A673 (cell line): ENCODE measurements around the gene NOS1AP. TPM values are rescaled to one million over a fixed set of nuclear protein-coding genes. Genes with fewer than 3 reads are reported as not detected.
A peak's percentile ranks its signal among the peaks of the same experiment; 100 is the strongest.
"Not testable (repeated sequence)": the region's sequence is repeated elsewhere in the genome, so short reads cannot be mapped to it uniquely, and the experiment has no call there.

Experiments used
- BruUV-seq: library from RNA; stranded (reverse); fragments of 400-500 nt; replicated peaks from 2 replicates; lab custom pipeline; 2021; lab: Mats Ljungman, UMichigan
- CTCF ChIA-PET: fragments of 300-600 bp; sonication (Branson Sonifier 250); formaldehyde crosslinking; loops from one replicate; lab custom pipeline; 2022; ENCODE audit warnings: antibody characterized with exemption; lab: Charles Lee
- POLR2A ChIA-PET: fragments of 300-600 bp; sonication (Branson Sonifier 250); formaldehyde crosslinking; loops from one replicate; lab custom pipeline; 2022; ENCODE audit warnings: antibody characterized with exemption; ENCODE audit not compliant: low non-redundant PET; lab: Charles Lee
- DNase-seq: peaks from one replicate; pipeline ENCODE4 v3.0.0-alpha.2; 2015; ENCODE audit warnings: low spot score
- H3K27ac ChIP-seq: fragments of 200-600 bp; sonication (generic); 2 replicates; pipeline ENCODE4 v1.5.1; 2016; ENCODE audit warnings: mixed run types, low read depth, mild to moderate bottlenecking, mixed read lengths, antibody characterized with exemption, low read length; ENCODE audit not compliant: poor library complexity, severe bottlenecking
- H3K27me3 ChIP-seq: fragments of 200-600 bp; sonication (generic); replicated peaks from 2 replicates; pipeline ENCODE4 v1.6.1; 2017; ENCODE audit warnings: mixed run types, low read depth, mild to moderate bottlenecking, mixed read lengths, antibody characterized with exemption, low read length; ENCODE audit not compliant: insufficient read depth, poor library complexity
- H3K36me3 ChIP-seq: fragments of 200-600 bp; sonication (generic); 2 replicates; pipeline ENCODE4 v1.6.1; 2016; ENCODE audit warnings: mixed run types, mild to moderate bottlenecking, mixed read lengths, antibody characterized with exemption, low read length; ENCODE audit not compliant: insufficient read depth, poor library complexity, severe bottlenecking
- H3K4me1 ChIP-seq: fragments of 200-600 bp; sonication (generic); 2 replicates; pipeline ENCODE4 v1.6.1; 2017; ENCODE audit warnings: mixed run types, mild to moderate bottlenecking, mixed read lengths, antibody characterized with exemption, low read length; ENCODE audit not compliant: insufficient read depth, poor library complexity, severe bottlenecking
- H3K4me3 ChIP-seq: fragments of 200-600 bp; sonication (generic); 2 replicates; pipeline ENCODE4 v1.5.1; 2016; ENCODE audit warnings: low read depth, mixed run types, mild to moderate bottlenecking, mixed read lengths, low read length; ENCODE audit not compliant: poor library complexity, severe bottlenecking
- H3K9me3 ChIP-seq: fragments of 200-600 bp; sonication (generic); 2 replicates; pipeline ENCODE4 v1.6.1; 2016; ENCODE audit warnings: mixed run types, low read depth, mild to moderate bottlenecking, mixed read lengths, antibody characterized with exemption, low read length; ENCODE audit not compliant: poor library complexity, severe bottlenecking
- CTCF ChIP-seq: fragments of 300-800, 200-600 bp; sonication (generic); conservative IDR thresholded peaks from 2 replicates; pipeline ENCODE4 v1.5.1; 2017; ENCODE audit warnings: low read depth, mild to moderate bottlenecking, antibody characterized with exemption, low read length, moderate library complexity, mixed read lengths
- EZH2 ChIP-seq: fragments of 200-600 bp; sonication (generic); IDR thresholded peaks from 2 replicates; pipeline ENCODE4 v1.6.1; 2017; ENCODE audit warnings: borderline replicate concordance, low read depth, mild to moderate bottlenecking, mixed read lengths, antibody characterized with exemption, low read length; ENCODE audit not compliant: poor library complexity, severe bottlenecking
- intact Hi-C: fragments of 100-400 bp; cut with micrococcal nuclease; formaldehyde crosslinking; loops from one replicate; pipeline ENCODE4 v1.10.0; 2022; ENCODE audit not compliant: unreplicated experiment
- total RNA-seq: library from RNA; stranded (reverse); gene quantifications from 2 replicates; pipeline ENCODE4 v1.2.3, GENCODE V29; 2021

Gene NOS1AP
- total RNA-seq, 1 experiment from 2014 or later = 28.0 TPM

DNA sequence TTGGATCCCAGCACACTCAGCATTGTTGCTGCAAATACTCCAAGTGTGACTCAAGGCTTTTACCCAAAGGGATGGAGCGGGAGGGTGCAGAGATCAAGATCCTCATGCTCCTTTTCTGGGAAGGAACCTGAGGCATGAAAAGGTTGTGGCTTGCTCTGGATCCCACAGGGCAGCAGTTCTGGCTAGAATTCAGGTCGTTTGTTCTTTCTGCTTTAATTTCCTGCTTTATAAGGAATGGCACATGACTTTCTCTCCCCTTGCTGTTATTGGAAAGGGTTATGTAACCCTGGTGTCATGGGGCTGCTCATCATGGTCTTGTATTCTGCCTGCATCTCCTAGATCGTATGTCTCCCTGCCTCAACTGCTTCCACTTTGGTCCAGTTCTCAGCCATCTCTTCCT is 101.6 kb downstream of the NOS1AP start:
- Histone ChIP-seq H3K36me3 (no peaks in the 10 kb centered on the region), H3K4me1 (peaks cover 67% of the 10 kb centered on the region), H3K27me3 (no peaks in the 10 kb centered on the region), H3K9me3 (no peaks in the 10 kb centered on the region), H3K4me3 (no peak overlapping the region), H3K27ac (no peak overlapping the region)
- ChIA-PET POLR2A (no interaction called here), CTCF (no interaction called here)
- intact Hi-C loops = no loop called here
- DNase-seq = no peak
- TF ChIP-seq EZH2 (no peak), CTCF (no peak)
- BruUV-seq = no TSS peak

GRCh38 chr1:162172311-162173102 is 103.0 kb downstream of the NOS1AP start:
- Histone ChIP-seq H3K4me3 (no peak overlapping the region), H3K27me3 (no peaks in the 10 kb centered on the region), H3K4me1 (peaks cover 63% of the 10 kb centered on the region), H3K27ac (no peak overlapping the region), H3K36me3 (no peaks in the 10 kb centered on the region), H3K9me3 (no peaks in the 10 kb centered on the region)
- no peak for DNase-seq
- BruUV-seq = no TSS peak
- intact Hi-C loops = no loop called here
- no peak for TF ChIP-seq CTCF
- no peak for TF ChIP-seq EZH2
- POLR2A ChIA-PET = no interaction called here
- CTCF ChIA-PET = no interaction called here

GRCh38 chr1:162173607-162174006 is 104.1 kb downstream of the NOS1AP start:
- H3K27ac ChIP-seq, BruUV-seq, CTCF ChIA-PET, H3K36me3 ChIP-seq, H3K9me3 ChIP-seq, H3K4me3 ChIP-seq, H3K27me3 ChIP-seq, DNase-seq, intact Hi-C loops, POLR2A ChIA-PET: not testable (repeated sequence)
- H3K4me1 ChIP-seq = peaks cover 52% of the 10 kb centered on the region

GRCh38 chr1:162174027-162174426 is 104.5 kb downstream of the NOS1AP start:
- CTCF ChIA-PET, POLR2A ChIA-PET, H3K27ac ChIP-seq, H3K27me3 ChIP-seq, intact Hi-C loops, DNase-seq, H3K9me3 ChIP-seq, H3K36me3 ChIP-seq, H3K4me3 ChIP-seq: not testable (repeated sequence)
- BruUV-seq = TSS peak; percentile 13
- peaks cover 48% of the 10 kb centered on the region for H3K4me1 ChIP-seq
